SK-N-SH (cell line): ENCODE results near the gene SFXN3. TPM values are rescaled to one million over a fixed set of nuclear protein-coding genes. Genes with fewer than 3 reads are reported as not detected.
A peak's percentile ranks its signal among the peaks of the same experiment; 100 is the strongest.

Experiments
- CTCF ChIA-PET: fragments of 300-600, 350-600 bp; formaldehyde crosslinking; extraction: SDS; loops from one replicate; lab custom pipeline; 2021; lab: Yijun Ruan, JAX
- POLR2A ChIA-PET: fragments of 350-600 bp; sonication (Branson Sonifier 250); formaldehyde crosslinking; extraction: SDS; loops from one replicate; lab custom pipeline; 2020; ENCODE audit warnings: antibody characterized with exemption, inconsistent platforms; lab: Yijun Ruan, JAX
- DNase-seq: peaks from one replicate; pipeline ENCODE4 v3.0.0; 2012
- H2AFZ ChIP-seq: fragments of 200-600 bp; sonication (generic); 2 replicates; pipeline ENCODE4 v1.8.1; 2016; ENCODE audit warnings: antibody characterized with exemption, mild to moderate bottlenecking, low read depth
- H3F3A ChIP-seq: fragments of 200-600 bp; sonication (generic); replicated peaks from 2 replicates; pipeline ENCODE3; 2016; ENCODE audit warnings: antibody characterized with exemption, mild to moderate bottlenecking; ENCODE audit not compliant: insufficient read depth
- H3K27ac ChIP-seq, 2 experiments: fragments of 200-500 bp in 1 of 2; fragments of 200-600 bp in 1 of 2; sonication (Bioruptor generic) in 1 of 2; sonication (generic), shearing (Covaris generic) in 1 of 2; 2 replicates each; pipeline versions ENCODE4 v1.5.1 to v1.6.1; 2014 to 2016; ENCODE audit warnings: low read depth in 2 of 2, inconsistent platforms in 1 of 2, low read length in 1 of 2, mild to moderate bottlenecking in 1 of 2, mixed read lengths in 1 of 2
- H3K27me3 ChIP-seq: fragments of 200-600 bp; sonication (generic), shearing (Covaris generic); 2 replicates; pipeline ENCODE4 v1.6.1; 2016; ENCODE audit warnings: mixed run types; ENCODE audit not compliant: insufficient read depth
- H3K36me3 ChIP-seq, 2 experiments: fragments of 200-500 bp in 1 of 2; fragments of 200-600 bp in 1 of 2; sonication (Bioruptor generic) in 1 of 2; sonication (generic) in 1 of 2; replicated peaks in 1 of 2; 2 replicates each; pipeline versions ENCODE3 to v1.5.1; 2014 to 2016; ENCODE audit warnings: low read length in 1 of 2, mild to moderate bottlenecking in 1 of 2; ENCODE audit not compliant: insufficient read depth in 2 of 2, control insufficient read depth in 1 of 2
- H3K4me1 ChIP-seq, 2 experiments: fragments of 200-500 bp in 1 of 2; fragments of 200-600 bp in 1 of 2; sonication (Bioruptor generic) in 1 of 2; sonication (generic), shearing (Covaris generic) in 1 of 2; 2 replicates each; pipeline versions ENCODE4 v1.5.1 to v1.6.1; 2014 to 2016; ENCODE audit warnings: low read depth in 1 of 2, low read length in 1 of 2, mixed run types in 1 of 2; ENCODE audit not compliant: insufficient read depth in 2 of 2, control insufficient read depth in 1 of 2
- H3K4me2 ChIP-seq: fragments of 200-600 bp; sonication (generic), shearing (Covaris generic); 2 replicates; pipeline ENCODE4 v1.6.1; 2017; ENCODE audit warnings: mixed run types
- H3K4me3 ChIP-seq, 2 experiments: fragments of 200-500 bp in 1 of 2; fragments of 200-600 bp in 1 of 2; sonication (Bioruptor generic) in 1 of 2; sonication (generic), shearing (Covaris generic) in 1 of 2; 2 replicates each; pipeline versions ENCODE4 v1.5.1 to v1.8.1; 2014 to 2016; ENCODE audit warnings: low read depth in 2 of 2, inconsistent platforms in 1 of 2, low read length in 1 of 2, mild to moderate bottlenecking in 1 of 2, mixed read lengths in 1 of 2, moderate library complexity in 1 of 2
- H3K79me2 ChIP-seq: fragments of 200-600 bp; sonication (generic); 2 replicates; pipeline ENCODE4 v1.8.1; 2017; ENCODE audit warnings: mild to moderate bottlenecking; ENCODE audit not compliant: insufficient read depth
- H3K9ac ChIP-seq: fragments of 200-600 bp; sonication (generic); 2 replicates; pipeline ENCODE4 v1.6.1; 2017; ENCODE audit warnings: mixed run types
- H3K9me2 ChIP-seq: fragments of 200-600 bp; sonication (generic); 2 replicates; pipeline ENCODE4 v1.6.1; 2017; ENCODE audit warnings: mixed run types
- H3K9me3 ChIP-seq: fragments of 200-600 bp; sonication (generic); 2 replicates; pipeline ENCODE4 v1.6.1; 2017; ENCODE audit warnings: mixed run types, mild to moderate bottlenecking, moderate library complexity
- H4K20me1 ChIP-seq: fragments of 200-600 bp; sonication (generic); 2 replicates; pipeline ENCODE4 v1.6.1; 2017; ENCODE audit warnings: mild to moderate bottlenecking, mixed run types; ENCODE audit not compliant: insufficient read depth
- CHD2 ChIP-seq: fragments of 150-350 bp; IDR thresholded peaks from 2 replicates; pipeline ENCODE4 v1.6.1; 2018; ENCODE audit warnings: low read length; ENCODE audit not compliant: partially characterized antibody
- EP300 ChIP-seq, 2 experiments: IDR thresholded peaks; 2 replicates each; pipeline versions ENCODE4 v1.4.0 to v1.6.1; 2012; ENCODE audit warnings: borderline replicate concordance in 1 of 2, low read depth in 1 of 2, low read length in 1 of 2
- FOXM1 ChIP-seq: IDR thresholded peaks from 2 replicates; pipeline ENCODE4 v1.4.0; 2012; ENCODE audit warnings: low read depth, mild to moderate bottlenecking
- GABPA ChIP-seq: IDR thresholded peaks from 2 replicates; pipeline ENCODE4 v1.4.0; 2012; ENCODE audit warnings: low read depth, mild to moderate bottlenecking
- JUND ChIP-seq: IDR thresholded peaks from 2 replicates; pipeline ENCODE4 v1.4.0; 2012
- RAD21 ChIP-seq: IDR thresholded peaks from 2 replicates; pipeline ENCODE4 v1.6.1; 2012; ENCODE audit warnings: mild to moderate bottlenecking, low read length
- TEAD4 ChIP-seq: IDR thresholded peaks from 2 replicates; pipeline ENCODE4 v1.4.0; 2012; ENCODE audit warnings: mild to moderate bottlenecking, borderline replicate concordance; ENCODE audit not compliant: insufficient read depth
- YY1 ChIP-seq: IDR thresholded peaks from 2 replicates; pipeline ENCODE4 v1.4.0; 2012; ENCODE audit warnings: low read depth, mild to moderate bottlenecking
- WGBS: methylation state at CpG from one replicate; pipeline ENCODE4 v1.1.6; 2017; ENCODE audit warnings: low lambda C conversion rate; 5-methylcytosine and 5-hydroxymethylcytosine counted together
- polyA plus RNA-seq, 3 experiments: library from polyadenylated mRNA; depleted of rRNA; stranded (reverse); fragments of >200 nt; gene quantifications; 2 replicates each; pipeline ENCODE4 v1.2.3, GENCODE V29; 2012
- TF ChIP-seq, protein P1 (sequence below): fragments of 150-350 bp; IDR thresholded peaks from 2 replicates; pipeline ENCODE4 v1.6.1; 2016; ENCODE audit warnings: mild to moderate bottlenecking, low read depth, low read length
- TF ChIP-seq, protein P2 (sequence below): IDR thresholded peaks from 2 replicates; pipeline ENCODE4; 2012
- TF ChIP-seq, protein P3 (sequence below): IDR thresholded peaks from 2 replicates; pipeline ENCODE4 v1.4.0; 2012; ENCODE audit warnings: low read depth, borderline replicate concordance
- TF ChIP-seq, protein P4 (sequence below): IDR thresholded peaks from 2 replicates; pipeline ENCODE4 v1.4.0; 2012; ENCODE audit warnings: low read depth, borderline replicate concordance
- TF ChIP-seq, protein P5 (sequence below): IDR thresholded peaks from 2 replicates; pipeline ENCODE4 v1.6.1; 2012; ENCODE audit warnings: mild to moderate bottlenecking, low read depth, low read length, moderate library complexity
- TF ChIP-seq, protein P6 (sequence below): fragments of 200-600 bp; sonication (generic); IDR thresholded peaks from 2 replicates; pipeline ENCODE4 v1.6.1; 2017; ENCODE audit warnings: antibody characterized with exemption, mild to moderate bottlenecking, moderate library complexity

SFXN3 gene
- polyA plus RNA-seq, 1 of the 3 experiments (the other 2 are of a cell fraction), result 142 TPM

DNA sequence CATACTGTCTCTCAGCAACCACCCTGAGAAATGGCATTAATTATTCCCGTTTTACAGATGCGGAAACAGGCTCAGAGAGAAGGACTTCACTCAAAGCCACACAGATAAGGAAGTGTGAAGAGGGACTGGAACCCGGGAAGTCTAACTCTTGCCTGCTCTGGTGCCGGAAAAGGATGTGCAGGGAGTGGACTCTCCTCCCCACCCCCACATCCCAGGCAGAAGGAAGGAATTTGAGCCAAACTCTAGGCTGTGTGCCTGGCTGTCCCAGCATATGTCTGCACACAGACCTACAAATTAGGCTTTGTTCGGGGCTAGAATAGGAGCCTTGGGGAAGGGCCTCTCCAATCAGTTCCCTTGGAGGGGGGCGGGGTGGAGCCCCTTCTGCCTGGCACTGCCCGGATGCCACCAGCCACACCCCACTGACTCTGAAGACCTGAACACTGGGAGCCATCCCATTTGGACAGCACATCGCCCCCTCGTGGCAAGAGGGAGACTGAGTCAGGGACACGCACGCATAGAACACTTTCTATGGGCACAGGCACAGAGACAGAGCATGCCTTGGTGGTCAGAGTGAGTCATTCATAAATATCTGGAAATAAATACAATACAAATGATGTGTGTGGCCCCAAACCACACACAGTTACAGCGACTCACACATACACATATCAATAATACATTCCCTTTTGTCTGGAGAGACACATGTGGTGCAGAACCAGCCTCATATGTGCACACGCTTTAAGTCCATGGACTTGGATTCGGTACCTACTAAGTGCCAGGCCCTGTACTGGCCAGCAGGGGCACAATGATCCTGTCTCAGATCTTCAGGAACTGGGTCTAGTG lies 18.3 kb upstream of the SFXN3 start (continued):
- TF ChIP-seq, protein P1, sequence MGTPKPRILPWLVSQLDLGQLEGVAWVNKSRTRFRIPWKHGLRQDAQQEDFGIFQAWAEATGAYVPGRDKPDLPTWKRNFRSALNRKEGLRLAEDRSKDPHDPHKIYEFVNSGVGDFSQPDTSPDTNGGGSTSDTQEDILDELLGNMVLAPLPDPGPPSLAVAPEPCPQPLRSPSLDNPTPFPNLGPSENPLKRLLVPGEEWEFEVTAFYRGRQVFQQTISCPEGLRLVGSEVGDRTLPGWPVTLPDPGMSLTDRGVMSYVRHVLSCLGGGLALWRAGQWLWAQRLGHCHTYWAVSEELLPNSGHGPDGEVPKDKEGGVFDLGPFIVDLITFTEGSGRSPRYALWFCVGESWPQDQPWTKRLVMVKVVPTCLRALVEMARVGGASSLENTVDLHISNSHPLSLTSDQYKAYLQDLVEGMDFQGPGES, result no peak
- TF ChIP-seq EP300 (IDR thresholded peaks at IDR 0.05; ENCODE audit: borderline replicate concordance in 1 of 2, low read depth in 1 of 2, low read length in 1 of 2) (no peak), GABPA (no peak), RAD21 (peak; percentile 77), YY1 (no peak)
- TF ChIP-seq, protein P2, sequence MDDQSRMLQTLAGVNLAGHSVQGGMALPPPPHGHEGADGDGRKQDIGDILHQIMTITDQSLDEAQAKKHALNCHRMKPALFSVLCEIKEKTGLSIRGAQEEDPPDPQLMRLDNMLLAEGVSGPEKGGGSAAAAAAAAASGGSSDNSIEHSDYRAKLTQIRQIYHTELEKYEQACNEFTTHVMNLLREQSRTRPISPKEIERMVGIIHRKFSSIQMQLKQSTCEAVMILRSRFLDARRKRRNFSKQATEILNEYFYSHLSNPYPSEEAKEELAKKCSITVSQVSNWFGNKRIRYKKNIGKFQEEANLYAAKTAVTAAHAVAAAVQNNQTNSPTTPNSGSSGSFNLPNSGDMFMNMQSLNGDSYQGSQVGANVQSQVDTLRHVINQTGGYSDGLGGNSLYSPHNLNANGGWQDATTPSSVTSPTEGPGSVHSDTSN, result no peak
- TF ChIP-seq, protein P3, sequence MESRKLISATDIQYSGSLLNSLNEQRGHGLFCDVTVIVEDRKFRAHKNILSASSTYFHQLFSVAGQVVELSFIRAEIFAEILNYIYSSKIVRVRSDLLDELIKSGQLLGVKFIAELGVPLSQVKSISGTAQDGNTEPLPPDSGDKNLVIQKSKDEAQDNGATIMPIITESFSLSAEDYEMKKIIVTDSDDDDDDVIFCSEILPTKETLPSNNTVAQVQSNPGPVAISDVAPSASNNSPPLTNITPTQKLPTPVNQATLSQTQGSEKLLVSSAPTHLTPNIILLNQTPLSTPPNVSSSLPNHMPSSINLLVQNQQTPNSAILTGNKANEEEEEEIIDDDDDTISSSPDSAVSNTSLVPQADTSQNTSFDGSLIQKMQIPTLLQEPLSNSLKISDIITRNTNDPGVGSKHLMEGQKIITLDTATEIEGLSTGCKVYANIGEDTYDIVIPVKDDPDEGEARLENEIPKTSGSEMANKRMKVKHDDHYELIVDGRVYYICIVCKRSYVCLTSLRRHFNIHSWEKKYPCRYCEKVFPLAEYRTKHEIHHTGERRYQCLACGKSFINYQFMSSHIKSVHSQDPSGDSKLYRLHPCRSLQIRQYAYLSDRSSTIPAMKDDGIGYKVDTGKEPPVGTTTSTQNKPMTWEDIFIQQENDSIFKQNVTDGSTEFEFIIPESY, result no peak

DNA sequence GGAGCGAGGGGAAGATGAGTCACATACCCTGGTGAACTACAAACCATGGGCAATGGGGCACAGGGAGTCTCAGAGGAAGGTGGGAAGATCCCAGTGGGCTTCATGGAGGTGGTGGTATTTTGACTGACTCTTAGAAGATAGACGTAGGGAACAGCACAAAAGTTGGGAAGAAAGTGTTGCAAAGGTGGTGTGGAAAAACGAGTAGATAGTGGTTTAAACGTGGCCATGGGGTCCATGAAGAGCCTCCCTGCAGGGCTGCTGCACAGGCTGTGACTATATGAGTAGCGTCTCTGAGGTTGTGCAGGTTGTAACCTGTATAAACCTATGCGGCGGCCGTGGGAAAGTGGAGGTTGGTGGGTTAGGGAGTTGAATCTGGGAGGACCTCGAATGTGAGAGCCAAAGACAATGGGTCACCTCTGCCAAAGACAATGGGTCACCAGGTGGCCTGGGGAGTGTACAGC lies 17.6 kb upstream of the SFXN3 start:
- no peaks in the 10 kb centered on the region for H3K36me3 ChIP-seq
- H3K9ac ChIP-seq, result no peak overlapping the region
- ChIA-PET POLR2A (interaction anchor here (1.3 kb wide), 1 partner anchor 16 kb away, joined by 8 read pairs; no protein-coding TSS in a partner anchor), CTCF (interaction anchor here (0.9 to 7.2 kb wide), 15 partner anchors 16 to 392 kb away, joined by 3 to 443 read pairs (median 10); partner anchors contain the start of genes LZTS2, MRPL43, PDZD7 and SEMA4G)
- H4K20me1 ChIP-seq, result no peaks in the 10 kb centered on the region
- H3K9me2 ChIP-seq, result no peaks in the 10 kb centered on the region
- H3K27me3 ChIP-seq, result no peaks in the 10 kb centered on the region
- TF ChIP-seq, protein P4, sequence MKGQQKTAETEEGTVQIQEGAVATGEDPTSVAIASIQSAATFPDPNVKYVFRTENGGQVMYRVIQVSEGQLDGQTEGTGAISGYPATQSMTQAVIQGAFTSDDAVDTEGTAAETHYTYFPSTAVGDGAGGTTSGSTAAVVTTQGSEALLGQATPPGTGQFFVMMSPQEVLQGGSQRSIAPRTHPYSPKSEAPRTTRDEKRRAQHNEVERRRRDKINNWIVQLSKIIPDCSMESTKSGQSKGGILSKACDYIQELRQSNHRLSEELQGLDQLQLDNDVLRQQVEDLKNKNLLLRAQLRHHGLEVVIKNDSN, result no peak
- TF ChIP-seq, protein P5, sequence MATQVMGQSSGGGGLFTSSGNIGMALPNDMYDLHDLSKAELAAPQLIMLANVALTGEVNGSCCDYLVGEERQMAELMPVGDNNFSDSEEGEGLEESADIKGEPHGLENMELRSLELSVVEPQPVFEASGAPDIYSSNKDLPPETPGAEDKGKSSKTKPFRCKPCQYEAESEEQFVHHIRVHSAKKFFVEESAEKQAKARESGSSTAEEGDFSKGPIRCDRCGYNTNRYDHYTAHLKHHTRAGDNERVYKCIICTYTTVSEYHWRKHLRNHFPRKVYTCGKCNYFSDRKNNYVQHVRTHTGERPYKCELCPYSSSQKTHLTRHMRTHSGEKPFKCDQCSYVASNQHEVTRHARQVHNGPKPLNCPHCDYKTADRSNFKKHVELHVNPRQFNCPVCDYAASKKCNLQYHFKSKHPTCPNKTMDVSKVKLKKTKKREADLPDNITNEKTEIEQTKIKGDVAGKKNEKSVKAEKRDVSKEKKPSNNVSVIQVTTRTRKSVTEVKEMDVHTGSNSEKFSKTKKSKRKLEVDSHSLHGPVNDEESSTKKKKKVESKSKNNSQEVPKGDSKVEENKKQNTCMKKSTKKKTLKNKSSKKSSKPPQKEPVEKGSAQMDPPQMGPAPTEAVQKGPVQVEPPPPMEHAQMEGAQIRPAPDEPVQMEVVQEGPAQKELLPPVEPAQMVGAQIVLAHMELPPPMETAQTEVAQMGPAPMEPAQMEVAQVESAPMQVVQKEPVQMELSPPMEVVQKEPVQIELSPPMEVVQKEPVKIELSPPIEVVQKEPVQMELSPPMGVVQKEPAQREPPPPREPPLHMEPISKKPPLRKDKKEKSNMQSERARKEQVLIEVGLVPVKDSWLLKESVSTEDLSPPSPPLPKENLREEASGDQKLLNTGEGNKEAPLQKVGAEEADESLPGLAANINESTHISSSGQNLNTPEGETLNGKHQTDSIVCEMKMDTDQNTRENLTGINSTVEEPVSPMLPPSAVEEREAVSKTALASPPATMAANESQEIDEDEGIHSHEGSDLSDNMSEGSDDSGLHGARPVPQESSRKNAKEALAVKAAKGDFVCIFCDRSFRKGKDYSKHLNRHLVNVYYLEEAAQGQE, result no peak
- no peak for TF ChIP-seq EP300 (IDR thresholded peaks at IDR 0.05; ENCODE audit: borderline replicate concordance in 1 of 2, low read depth in 1 of 2, low read length in 1 of 2)
- TF ChIP-seq TEAD4, result no peak
- no peak for TF ChIP-seq CHD2
- TF ChIP-seq JUND, result no peak
- TF ChIP-seq, protein P6, sequence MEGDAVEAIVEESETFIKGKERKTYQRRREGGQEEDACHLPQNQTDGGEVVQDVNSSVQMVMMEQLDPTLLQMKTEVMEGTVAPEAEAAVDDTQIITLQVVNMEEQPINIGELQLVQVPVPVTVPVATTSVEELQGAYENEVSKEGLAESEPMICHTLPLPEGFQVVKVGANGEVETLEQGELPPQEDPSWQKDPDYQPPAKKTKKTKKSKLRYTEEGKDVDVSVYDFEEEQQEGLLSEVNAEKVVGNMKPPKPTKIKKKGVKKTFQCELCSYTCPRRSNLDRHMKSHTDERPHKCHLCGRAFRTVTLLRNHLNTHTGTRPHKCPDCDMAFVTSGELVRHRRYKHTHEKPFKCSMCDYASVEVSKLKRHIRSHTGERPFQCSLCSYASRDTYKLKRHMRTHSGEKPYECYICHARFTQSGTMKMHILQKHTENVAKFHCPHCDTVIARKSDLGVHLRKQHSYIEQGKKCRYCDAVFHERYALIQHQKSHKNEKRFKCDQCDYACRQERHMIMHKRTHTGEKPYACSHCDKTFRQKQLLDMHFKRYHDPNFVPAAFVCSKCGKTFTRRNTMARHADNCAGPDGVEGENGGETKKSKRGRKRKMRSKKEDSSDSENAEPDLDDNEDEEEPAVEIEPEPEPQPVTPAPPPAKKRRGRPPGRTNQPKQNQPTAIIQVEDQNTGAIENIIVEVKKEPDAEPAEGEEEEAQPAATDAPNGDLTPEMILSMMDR, result no peak
- TF ChIP-seq FOXM1, result no peak
- no peak overlapping the region for H3K4me3 ChIP-seq
- WGBS, result 64% methylated on average over 9 of the region's 9 CpGs
- no peaks in the 10 kb centered on the region for H3K9me3 ChIP-seq
- H3K27ac ChIP-seq, result peak overlapping the region; percentile 18 to 76; a peak in 3 of 4 replicates
- peaks cover 18% of the 10 kb centered on the region for H3F3A ChIP-seq
- H3K79me2 ChIP-seq, result no peaks in the 10 kb centered on the region
- DNase-seq, result no peak
- peaks cover 8 to 22% of the 10 kb centered on the region in 2 experiments; a peak in 3 of 4 replicates for H3K4me1 ChIP-seq
- H3K4me2 ChIP-seq, result peak overlapping the region; percentile 38
- H2AFZ ChIP-seq, result no peak overlapping the region
